Fibroblast of skin of right quadriceps (primary cell): ENCODE measurements around the gene TLR5.
"Not testable (repeated sequence)": the region's sequence is repeated elsewhere in the genome, so short reads cannot be mapped to it uniquely, and the experiment has no call there.

Source experiments
- DNase-seq: peaks from one replicate; pipeline ENCODE4 v3.0.0-alpha.2; 2013

The TLR5 gene, protein sequence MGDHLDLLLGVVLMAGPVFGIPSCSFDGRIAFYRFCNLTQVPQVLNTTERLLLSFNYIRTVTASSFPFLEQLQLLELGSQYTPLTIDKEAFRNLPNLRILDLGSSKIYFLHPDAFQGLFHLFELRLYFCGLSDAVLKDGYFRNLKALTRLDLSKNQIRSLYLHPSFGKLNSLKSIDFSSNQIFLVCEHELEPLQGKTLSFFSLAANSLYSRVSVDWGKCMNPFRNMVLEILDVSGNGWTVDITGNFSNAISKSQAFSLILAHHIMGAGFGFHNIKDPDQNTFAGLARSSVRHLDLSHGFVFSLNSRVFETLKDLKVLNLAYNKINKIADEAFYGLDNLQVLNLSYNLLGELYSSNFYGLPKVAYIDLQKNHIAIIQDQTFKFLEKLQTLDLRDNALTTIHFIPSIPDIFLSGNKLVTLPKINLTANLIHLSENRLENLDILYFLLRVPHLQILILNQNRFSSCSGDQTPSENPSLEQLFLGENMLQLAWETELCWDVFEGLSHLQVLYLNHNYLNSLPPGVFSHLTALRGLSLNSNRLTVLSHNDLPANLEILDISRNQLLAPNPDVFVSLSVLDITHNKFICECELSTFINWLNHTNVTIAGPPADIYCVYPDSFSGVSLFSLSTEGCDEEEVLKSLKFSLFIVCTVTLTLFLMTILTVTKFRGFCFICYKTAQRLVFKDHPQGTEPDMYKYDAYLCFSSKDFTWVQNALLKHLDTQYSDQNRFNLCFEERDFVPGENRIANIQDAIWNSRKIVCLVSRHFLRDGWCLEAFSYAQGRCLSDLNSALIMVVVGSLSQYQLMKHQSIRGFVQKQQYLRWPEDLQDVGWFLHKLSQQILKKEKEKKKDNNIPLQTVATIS

GRCh38 chr1:223142795-223143536, at the start of gene TLR5:
TSS of gene TLR5 (minus strand) at chr1:223143248. CDS start at chr1:223113031, 30,217 bp downstream.
- peak; percentile 53 for DNase-seq

GRCh38 chr1:223189903-223190724, 47.1 kb upstream of the TLR5 start:
- peak; percentile 54 for DNase-seq

GRCh38 chr1:223189525-223189902, 46.5 kb upstream of the TLR5 start:
- no peak for DNase-seq

DNA sequence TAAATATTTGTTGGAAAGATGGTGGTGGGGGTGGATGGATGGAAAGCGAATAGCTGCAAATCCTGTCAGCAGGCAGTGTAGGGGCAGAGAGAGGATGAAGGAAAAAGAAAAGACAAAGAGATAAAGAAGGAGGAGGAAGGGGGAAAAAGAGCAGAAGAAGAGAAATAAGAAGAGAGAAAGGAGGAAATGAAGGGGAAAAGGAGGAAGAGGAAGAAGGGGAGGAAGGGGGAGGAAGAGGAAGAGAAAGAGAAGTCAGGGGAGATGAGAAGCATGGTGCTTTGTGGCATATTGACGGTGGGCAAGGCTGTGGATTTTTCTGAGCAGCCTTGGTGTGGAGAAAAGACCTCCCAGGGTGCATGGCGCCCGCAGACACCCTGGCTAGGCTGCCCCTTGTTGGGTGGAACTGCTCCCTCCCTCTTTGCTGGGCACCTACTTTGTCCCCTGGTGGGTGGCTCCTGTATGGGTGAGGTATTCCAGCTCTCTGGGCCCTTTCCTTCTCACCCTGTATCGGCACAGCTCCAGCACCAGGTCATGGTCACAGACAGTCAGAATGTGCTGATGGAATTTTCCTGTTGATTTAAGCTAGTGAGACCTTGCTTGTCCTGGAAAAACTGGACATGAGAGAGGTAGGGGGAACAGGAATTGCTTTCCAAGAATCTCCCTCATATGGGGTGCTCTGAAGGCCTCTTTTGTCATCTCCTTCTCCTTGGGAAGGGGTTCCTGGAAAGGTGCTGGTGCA, 45.7 kb upstream of the TLR5 start:
- DNase-seq = no peak

DNA sequence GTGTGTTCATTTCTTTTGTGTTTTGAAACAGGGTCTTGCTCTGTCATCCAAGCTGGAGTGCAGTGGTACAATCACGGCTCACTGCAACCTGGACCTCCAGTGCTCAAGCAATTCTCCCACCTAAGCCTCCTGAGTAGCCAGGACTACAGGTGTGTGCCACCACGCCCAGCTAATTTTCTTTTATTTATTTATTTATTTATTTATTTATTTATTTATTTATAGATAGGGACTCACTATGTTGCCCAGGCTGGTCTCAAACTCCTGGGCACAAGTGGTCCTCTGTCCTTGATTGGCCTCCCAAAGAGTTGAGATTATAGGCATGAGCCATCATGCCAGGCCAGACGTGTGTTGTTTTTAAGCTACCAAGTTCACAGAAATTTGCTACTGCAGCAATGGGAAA, 43.8 kb upstream of the TLR5 start:
- DNase-seq = no peak

- peak; percentile 26 for DNase-seq
Observed at GRCh38 chr1:223183268-223183862, 40.3 kb upstream of the TLR5 start.

DNA sequence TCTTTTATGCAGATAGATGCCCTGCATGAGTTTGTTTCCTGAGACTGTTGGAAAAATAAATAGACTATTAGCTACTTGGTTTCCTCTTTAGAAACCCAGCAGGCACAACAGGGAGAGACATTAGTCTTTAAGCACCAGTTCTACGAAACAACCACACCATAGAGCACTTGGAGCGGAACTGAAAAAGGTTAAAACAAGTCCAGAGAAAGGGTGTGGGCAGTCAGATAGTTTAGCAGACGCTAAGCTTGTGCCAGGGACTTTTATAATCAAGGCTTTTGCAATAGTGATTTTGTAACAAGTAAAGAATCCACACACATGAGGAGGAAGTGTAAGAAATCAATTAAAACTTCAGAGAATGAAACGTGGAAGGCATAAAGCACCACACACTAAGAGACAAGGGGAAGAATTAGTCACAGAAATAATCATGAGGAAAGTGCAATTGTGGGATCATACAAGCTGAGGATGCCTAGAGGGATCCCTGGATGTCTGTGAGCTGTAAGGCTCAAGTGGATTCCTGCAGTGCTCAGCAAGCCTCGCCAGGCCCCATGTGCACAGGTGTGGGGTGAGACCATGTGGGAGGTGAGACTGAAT, 37.8 kb upstream of the TLR5 start:
- peak; percentile 56 for DNase-seq

DNA sequence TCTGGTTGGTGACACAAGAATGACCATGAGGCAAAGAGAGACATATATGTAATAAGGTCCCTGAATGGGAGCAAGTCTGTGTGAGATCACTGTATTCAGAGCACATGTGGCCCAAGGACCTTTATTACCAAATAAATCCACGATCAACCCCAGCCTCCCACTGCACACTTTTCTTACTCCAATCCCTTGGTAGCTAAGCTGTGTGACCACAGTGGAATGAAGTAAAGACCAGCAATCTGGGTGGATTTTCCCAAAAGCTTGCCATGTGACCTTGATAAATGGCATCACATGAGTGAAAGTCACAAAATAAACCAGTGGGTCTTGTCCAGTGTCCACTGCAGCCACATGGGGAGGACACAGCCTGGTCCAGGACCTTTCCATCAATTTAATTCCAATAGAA, 36.7 kb upstream of the TLR5 start:
- DNase-seq = no peak

- no peak for DNase-seq
Observed at GRCh38 chr1:223179280-223179679, 36.2 kb upstream of the TLR5 start.

DNA sequence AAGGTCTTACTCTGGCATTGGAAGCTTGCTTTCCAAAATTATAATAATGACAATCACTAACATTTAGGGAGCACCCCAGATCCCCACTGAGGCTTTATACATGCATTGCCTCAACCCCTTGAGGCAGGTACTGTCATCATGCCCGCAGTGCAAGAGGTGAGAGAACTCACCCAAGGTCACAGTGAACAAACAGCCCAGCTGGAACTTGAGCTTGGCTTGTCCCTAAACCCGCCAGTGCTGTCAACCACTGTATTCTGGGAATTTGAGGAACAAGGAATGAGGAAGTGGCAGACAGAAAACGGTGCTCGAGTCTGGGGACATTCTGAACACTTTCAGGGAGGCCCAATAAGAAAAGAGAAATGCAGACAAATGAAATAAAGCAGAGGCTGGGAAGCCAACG, 34.6 kb upstream of the TLR5 start:
- DNase-seq = no peak

- DNase-seq = no peak
Observed at GRCh38 chr1:223176437-223176836, 33.4 kb upstream of the TLR5 start.

GRCh38 chr1:223175633-223176032, 32.6 kb upstream of the TLR5 start:
- DNase-seq = no peak

GRCh38 chr1:223175032-223175431, 32.0 kb upstream of the TLR5 start:
- DNase-seq = no peak

GRCh38 chr1:223169458-223169857, 26.4 kb upstream of the TLR5 start:
- DNase-seq = not testable (repeated sequence)

DNA sequence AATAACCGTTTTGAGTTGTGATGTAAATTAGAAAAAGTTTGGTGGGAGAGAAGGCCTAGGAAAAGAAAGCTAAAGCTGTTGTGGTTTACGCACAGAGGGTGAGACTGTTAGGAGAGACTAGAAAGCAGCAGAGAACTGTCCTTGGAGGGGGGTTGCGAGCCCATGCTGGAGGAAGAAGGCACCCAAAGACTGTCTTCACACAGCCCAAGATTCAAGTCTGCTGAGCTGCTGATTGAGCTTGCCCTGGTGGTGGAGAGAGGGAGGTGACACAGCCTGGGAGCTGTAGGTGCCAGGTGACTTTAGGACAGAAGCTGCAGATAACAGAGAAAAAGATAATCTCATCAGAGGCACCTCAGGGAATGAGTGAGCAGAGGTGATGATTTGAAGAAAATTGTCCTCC, 18.3 kb upstream of the TLR5 start:
- no peak for DNase-seq

- DNase-seq = no peak
Observed at GRCh38 chr1:223156343-223156742, 13.3 kb upstream of the TLR5 start.

GRCh38 chr1:223155153-223155552, 12.1 kb upstream of the TLR5 start:
- DNase-seq = no peak

- DNase-seq = peak; percentile 57
Observed at GRCh38 chr1:223153177-223154119, 10.4 kb upstream of the TLR5 start.

GRCh38 chr1:223152399-223152798, 9.4 kb upstream of the TLR5 start:
- DNase-seq = no peak

GRCh38 chr1:223150443-223150842, 7.4 kb upstream of the TLR5 start:
- no peak for DNase-seq
